HG02798 (cell line): ENCODE measurements around the gene RBBP7.

ENCODE experiments used
- ATAC-seq: cut with Tn5 transposase; IDR thresholded peaks from one replicate; pipeline ENCODE4 v1.9.1; 2021; ENCODE audit warnings: mild to moderate bottlenecking; ENCODE audit not compliant: unreplicated experiment, poor library complexity

Gene RBBP7

DNA sequence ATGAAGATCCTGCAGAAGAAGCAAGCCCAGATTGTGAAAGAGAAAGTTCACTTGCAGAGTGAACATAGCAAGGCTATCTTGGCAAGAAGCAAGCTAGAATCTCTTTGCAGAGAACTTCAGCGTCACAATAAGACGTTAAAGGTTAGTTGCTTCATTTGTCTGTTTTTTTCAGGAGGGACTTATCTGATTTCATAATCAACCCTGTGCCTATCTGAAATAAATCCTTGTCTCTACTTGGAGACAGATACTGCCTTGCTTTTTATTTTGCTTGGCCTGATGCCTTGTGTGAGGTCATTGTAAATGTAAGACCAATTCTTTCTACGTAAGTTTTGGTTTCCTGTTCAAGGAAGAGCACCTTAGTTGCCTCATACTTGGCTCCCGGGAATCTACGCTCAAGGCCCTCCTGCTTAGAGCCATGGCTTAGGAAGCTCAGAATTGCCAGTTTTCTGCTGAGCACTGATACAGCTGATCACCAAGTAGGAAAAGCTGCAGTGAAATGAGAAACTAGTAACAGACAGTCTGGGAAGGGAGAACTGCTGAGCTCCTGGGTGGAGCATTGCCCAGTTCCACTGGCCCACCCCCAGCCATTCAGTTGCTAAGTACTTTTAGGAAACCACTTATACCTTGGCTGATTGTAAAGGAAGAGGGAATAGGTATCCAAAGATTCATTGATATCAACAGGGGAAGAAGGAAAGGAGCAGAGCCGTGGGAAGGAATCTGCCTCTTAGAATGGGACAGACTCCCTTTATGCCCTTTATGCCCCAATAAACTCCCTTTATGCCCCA is 41.8 kb downstream of the RBBP7 start:
- ATAC-seq, result no peak

DNA sequence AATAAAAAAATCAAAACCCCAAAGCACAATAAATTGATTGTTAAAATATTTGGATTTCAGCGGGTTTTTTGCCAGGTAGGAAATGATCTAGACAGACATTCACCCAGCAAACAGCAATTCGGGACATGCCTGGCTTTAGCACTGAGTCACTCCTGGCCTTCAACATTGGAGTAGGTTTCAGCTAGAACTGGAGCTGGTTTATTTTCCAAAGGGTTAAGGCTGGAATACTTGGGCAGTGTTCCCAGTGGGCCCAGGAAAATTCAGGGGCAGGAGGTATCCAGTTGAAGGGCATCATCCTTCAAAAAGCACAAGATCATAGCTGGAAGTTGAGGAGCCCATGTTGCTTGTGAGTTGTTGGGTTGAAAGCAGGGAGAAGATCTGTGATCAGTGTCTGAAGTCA is 42.9 kb downstream of the RBBP7 start:
- no peak for ATAC-seq

DNA sequence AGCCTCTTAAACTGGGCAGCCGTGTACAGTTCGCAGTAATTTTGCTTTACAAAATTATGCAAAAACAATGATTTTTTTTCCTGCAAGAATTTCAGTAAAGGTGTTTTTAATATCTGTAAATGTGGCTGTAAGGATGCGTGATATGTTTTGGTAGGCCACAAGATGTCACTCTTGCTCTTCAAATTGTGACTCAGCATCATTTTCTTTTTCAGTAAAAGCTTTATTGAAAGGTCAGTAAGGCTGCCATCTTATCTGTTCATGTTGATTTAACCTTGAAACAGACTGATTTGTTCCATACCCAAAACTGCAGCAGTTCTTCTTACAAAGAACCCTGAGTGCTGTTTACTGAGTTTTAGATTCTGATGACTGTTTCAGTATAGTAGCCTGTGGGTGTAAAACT is 44.0 kb downstream of the RBBP7 start:
- no peak for ATAC-seq

DNA sequence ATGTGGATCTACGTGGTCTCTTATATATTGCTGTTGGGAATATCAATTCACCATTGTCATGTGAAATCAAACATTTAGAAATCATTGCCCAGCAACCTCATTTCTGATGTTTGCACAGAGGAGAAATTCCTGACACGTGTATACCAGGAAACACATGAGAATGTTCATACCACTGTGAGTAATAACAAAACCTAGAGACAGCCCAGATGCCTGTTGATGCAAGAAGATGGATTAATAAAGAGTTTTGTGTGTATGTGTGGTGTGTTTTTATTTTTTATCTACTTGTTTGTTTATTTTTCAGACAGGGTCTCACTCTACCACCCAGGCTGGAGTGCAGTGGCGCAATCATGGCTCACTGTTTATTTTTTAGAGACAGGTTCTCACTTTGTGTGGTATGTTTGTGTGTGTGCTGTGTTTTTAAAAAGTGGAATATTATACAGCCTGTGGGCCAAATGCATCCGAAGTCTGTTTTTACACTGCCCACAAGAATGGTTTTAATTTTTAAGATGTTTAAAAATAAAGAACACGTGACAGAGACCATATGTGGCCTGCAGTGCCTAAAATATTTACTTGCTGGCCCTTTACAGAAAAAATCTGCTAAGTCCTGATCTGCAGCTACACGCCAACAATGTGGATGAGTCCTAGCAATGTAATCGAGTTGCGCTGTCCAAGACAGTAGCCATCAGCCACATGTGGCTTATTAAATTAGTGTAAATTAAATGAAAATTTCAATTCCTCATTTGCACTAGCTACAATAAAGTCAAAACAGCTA is 44.7 kb downstream of the RBBP7 start:
- no peak for ATAC-seq

DNA sequence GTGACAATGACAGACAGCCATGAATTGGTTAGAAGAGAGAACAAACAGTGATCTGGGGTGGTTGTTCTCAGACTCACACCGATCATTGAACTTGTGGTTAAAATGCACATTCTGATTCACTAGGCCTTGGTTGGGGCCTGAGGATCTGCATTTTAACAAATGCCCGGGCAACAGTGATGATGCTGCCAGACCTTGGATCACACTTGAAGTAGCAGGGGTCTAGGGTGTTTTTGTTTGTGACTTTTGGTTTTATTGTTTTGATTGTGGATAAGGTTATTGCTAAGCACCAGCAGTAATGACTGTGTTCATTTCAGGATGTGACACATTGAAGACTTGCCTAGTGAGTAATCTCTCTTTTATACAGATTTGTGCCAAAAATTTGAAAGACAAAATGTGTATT is 47.4 kb downstream of the RBBP7 start:
- no peak for ATAC-seq

DNA sequence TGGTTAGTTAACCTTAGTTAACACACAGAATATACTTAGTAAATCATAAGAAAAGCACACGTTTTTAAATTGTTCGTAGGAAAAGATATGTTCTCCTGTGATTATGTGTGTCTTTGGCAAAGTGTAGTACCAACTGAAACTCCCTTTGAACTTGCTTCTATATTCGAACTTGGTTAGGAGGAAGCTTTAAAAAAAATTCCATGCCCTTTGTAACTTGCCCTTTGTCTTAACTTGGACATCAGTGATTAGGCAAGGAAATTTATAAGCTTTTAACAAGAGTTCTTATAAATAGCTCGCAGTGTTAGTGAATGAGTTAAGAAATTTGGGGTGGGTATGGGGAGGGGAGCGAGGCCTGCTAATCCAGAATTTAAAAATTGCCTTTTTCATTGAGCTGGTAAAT is 50.5 kb downstream of the RBBP7 start:
- ATAC-seq, result no peak

DNA sequence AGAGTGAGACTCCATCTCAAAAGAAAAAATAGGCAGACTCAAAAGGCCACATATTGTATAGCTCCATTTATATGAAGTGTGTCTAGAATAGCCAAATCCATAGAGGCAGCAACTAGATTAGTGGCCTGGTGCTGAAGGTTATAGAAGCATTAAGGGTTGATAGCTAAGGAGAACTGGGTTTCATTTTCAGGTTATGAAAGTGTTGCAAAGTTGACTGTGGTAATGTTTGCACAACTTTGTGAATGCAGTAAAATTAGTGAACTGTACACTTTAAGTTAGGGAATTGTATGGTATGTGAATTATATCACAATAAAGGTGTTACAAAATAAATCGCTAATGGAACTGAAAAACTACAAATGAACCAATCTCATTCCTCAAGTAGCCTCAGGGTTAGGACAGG is 55.6 kb downstream of the RBBP7 start:
- ATAC-seq, result no peak

DNA sequence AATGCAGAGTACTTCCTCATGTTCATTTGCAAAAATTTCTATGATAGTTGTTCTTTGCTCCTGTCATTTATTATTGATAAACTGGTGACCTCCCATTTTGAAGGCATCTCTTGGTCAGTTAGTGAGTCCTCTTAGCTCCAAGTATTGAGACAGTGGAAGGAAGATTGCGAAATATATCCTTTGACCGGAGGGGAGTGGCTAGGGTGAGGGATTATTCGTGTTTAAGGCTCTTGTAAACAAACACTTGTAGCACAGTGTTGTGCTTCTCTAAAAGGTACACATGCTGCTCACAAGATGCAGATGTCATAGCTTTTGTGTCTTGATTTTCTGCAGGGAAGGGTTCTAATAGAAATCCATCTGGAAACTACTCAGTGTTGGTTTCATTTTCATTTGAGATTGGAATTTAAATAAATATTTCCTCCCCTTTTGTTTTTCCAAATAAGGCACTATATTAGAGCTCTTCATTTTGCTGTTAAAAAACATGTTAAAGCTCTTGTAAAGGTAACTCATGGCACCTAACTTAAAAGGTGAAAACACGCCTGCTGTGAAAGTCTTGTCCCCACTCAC is 62.1 kb downstream of the RBBP7 start:
- no peak for ATAC-seq

DNA sequence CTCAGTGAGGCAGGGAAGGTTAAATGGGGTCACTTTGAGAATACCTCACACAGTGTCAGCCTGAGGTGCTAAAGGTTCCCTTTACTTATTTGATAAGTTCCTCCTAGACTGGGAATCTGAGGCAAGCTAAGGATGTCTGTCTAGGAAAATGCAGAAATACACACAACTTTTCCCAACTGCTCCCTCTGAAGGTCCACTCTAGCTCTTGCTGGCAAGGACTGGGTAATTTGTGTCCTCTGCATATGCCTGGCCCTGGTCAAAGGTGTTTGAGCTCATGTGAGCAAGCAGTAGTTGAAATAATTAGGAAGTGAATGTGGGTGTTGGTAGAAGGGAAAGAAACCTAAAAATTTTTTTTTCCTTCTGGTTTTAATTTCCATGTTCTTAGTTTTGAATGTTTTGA is 62.6 kb downstream of the RBBP7 start:
- ATAC-seq, result no peak

DNA sequence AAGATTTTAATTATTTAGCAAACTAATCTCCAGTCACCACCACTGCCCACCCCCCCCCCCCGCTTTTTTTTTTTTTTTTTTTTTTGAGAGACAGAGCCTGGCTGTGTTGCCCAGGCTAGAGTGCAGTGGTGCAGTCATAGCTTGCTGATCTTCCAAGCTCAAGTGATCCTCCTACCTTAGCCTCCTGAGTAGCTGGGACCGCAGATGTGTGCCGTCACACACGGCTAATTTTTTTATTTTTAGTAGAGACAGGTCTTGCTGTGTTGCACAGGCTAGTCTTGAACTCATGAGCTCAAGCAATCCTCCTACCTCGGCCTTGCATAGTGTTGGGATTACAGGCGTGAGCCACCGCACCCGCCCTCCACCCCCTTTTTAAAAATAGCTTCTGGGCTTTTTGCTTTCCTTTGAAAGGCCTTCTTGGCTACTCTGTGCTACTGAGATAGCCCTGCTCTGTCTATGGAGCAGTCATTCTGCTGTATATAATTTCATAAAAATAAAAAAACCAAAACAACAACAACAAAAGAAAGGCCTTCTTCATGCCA is 65.2 kb downstream of the RBBP7 start:
- ATAC-seq, result no peak

DNA sequence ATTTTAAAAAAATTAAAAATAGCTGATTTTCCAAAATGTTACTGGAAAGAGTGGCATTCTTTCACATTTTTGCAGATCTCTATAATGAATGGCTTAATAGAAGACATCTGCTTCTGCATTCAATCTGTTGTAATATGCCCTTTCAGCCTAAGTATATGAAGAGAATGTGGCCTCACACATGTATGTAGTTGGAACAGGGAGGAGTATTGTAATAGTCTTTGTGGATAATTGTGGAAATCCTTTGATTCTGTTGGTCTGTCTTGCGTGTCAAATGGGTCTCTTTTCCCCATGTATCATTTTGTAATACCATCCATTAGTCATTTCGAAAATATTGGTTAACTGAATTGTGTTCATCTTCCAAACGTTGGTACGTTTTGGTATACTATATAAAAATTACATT is 72.3 kb downstream of the RBBP7 start:
- no peak for ATAC-seq

DNA sequence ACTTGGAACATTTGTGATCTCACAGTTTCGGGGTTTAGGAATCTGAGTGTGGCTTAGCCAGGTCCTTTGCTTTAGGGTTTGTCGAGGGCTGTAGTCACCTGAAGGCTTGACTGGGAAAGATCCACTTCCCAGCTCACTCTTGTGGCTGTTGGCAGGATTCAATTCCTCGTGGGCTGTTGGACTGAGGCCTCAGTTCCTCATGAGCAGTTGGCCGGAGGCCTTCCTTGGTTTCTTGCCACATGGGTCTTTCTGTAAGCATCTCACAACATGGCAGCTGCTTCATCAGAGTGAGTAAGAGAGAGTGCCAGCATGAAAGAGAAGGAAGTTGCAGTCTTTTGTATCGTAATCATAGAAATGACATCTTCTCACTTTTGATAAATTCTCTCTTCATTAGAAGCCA is 72.8 kb downstream of the RBBP7 start:
- ATAC-seq, result no peak

DNA sequence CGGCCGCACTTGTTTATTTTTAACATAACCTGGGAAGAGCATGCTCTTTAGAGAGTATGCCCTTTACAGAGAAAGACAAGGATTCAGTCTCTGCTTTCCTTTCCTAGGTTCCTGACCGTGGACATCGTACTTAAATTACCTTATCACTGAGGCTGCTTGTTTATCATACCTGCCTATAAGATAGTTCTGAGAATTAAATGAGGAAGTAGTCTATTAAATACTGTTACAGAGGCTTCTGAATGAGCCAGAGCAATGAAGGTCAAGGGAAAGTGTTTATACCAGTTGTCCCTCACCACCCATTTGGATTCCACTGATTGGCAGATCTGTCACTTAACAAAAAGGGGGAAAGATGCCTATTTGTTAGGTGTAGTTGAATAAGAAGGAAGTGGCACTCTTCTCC is 73.9 kb downstream of the RBBP7 start:
- ATAC-seq, result no peak
